ENCODE results near the gene LIPN. TPM values are rescaled to one million over a fixed set of nuclear protein-coding genes. Genes with fewer than 3 reads are reported as not detected.

The LIPN gene
- total and polyA plus RNA-seq, 2 donors (not counting 3 experiments of a cell fraction or from before 2014, with no cell fraction given), result not detected

GRCh38 chr10:88809621-88810020 lies 49.8 kb downstream of the LIPN start:
- TF ChIP-seq MAX (IDR thresholded peaks at IDR 0.05; ENCODE audit: insufficient read depth, insufficient read length) (no peak), JUN (IDR thresholded peaks at IDR 0.05; ENCODE audit: borderline replicate concordance, insufficient read depth, insufficient read length, low read depth) (no peak), POLR2A (IDR thresholded peaks at IDR 0.05; ENCODE audit: low read depth, low read length) (no peak), POLR2AphosphoS5 (IDR thresholded peaks at IDR 0.05; ENCODE audit: insufficient read depth, low read depth, low read length) (no peak), GATA2 (IDR thresholded peaks at IDR 0.05; ENCODE audit: insufficient read depth, insufficient read length, low read depth, low read length) (no peak), MYC (IDR thresholded peaks at IDR 0.05; ENCODE audit: low read depth, low read length) (no peak), FOS (IDR thresholded peaks at IDR 0.05; ENCODE audit: borderline replicate concordance, insufficient read depth, low read length) (no peak), CTCF (IDR thresholded peaks at IDR 0.05; ENCODE audit: extremely low read depth in 1 of 2, insufficient read depth in 1 of 2, low read depth in 1 of 2, low read length in 2 of 2) (no peak), EZH2 (IDR thresholded peaks at IDR 0.05; ENCODE audit: borderline replicate concordance, low read depth, low read length, severe bottlenecking) (no peak)
- dilution Hi-C loops (cut with MboI; ENCODE audit: extremely low pct_ligation_motif_present, low sequenced_read_pairs), result no loop called here
- no peak for FAIRE-seq

More at GRCh38 chr10:88809621-88810020, 49.8 kb downstream of the LIPN start:
- Histone ChIP-seq H3K79me2 (ENCODE audit: control insufficient read depth, insufficient read depth, low read length) (no peaks in the 10 kb centered on the region), H2AFZ (ENCODE audit: low read depth, low read length) (no peak overlapping the region), H4K20me1 (replicated peaks; ENCODE audit: control insufficient read depth, extremely low read depth, insufficient read depth, low read length) (no peaks in the 10 kb centered on the region), H3K4me1 (ENCODE audit: control insufficient read depth, extremely low read depth, insufficient read depth, low read length) (peaks cover 3% of the 10 kb centered on the region), H3K27me3 (ENCODE audit: control insufficient read depth in 2 of 2, insufficient read depth in 2 of 2, low read length in 2 of 2) (no peaks in the 10 kb centered on the region), H3K4me3 (replicated peaks in 1 of 3; ENCODE audit: insufficient read depth in 1 of 3, low read depth in 1 of 3, low read length in 3 of 3) (no peak overlapping the region), H3K4me2 (ENCODE audit: insufficient read depth, low read length) (no peak overlapping the region), H3K9ac (replicated peaks; ENCODE audit: extremely low read depth, insufficient read depth, low read length) (no peak overlapping the region), H3K9me1 (replicated peaks; ENCODE audit: control insufficient read depth, extremely low read depth, insufficient read depth, low read length) (no peaks in the 10 kb centered on the region), H3K27ac (ENCODE audit: insufficient read depth, low read depth, low read length) (no peak overlapping the region), H3K36me3 (ENCODE audit: control insufficient read depth in 2 of 2, extremely low read depth in 1 of 2, insufficient read depth in 2 of 2, low read length in 2 of 2) (no peaks in the 10 kb centered on the region), H3K9me3 (replicated peaks; ENCODE audit: control insufficient read depth, insufficient read depth, low read length) (no peaks in the 10 kb centered on the region)
- no peak for DNase-seq (ENCODE audit: low read depth, low spot score)
- CTCF ChIA-PET, result interaction anchor here (1.0 to 6.5 kb wide), 8 partner anchors 18 to 244 kb away, joined by 3 to 164 read pairs (median 6); partner anchors contain the start of gene RNLS
- POLR2A ChIA-PET, result no interaction called here
- BruUV-seq (replicated peaks), result no TSS peak
- intact Hi-C loops (cut with micrococcal nuclease), result loop anchor here (1.0 to 5.0 kb wide), 3 partner anchors 121 to 244 kb away; partner anchors contain the start of gene RNLS

Data from endothelial cell of umbilical vein (primary cell).